Thoracic aorta (tissue), 2 donors: ENCODE measurements around the gene SHROOM1. TPM values are rescaled to one million over a fixed set of nuclear protein-coding genes. Genes with fewer than 3 reads are reported as not detected.

Experiments used
- ATAC-seq: fragments of 150-250 bp; one replicate; pipeline ENCODE4 v1.8.0; 2017; ENCODE audit warnings: low read depth; ENCODE audit not compliant: insufficient number of reproducible peaks, low FRiP score
- DNase-seq: peaks from one replicate; pipeline ENCODE4 v3.0.0-alpha.2; 2020; ENCODE audit warnings: low spot score
- H3K27ac ChIP-seq, 2 donors: fragments of 200-600 bp; sonication (generic); 1 replicate in 1 of 2; 2 replicates in 1 of 2; pipeline ENCODE4 v1.5.1; 2016; ENCODE audit warnings: mild to moderate bottlenecking in 2 of 2, moderate library complexity in 2 of 2
- H3K27me3 ChIP-seq: fragments of 200-600 bp; sonication (generic); replicated peaks from 2 replicates; pipeline ENCODE4 v1.6.0; 2016; ENCODE audit warnings: mild to moderate bottlenecking; ENCODE audit not compliant: insufficient read depth
- H3K36me3 ChIP-seq: fragments of 200-600 bp; sonication (generic); one replicate; pipeline ENCODE4 v1.5.1; 2016
- H3K4me1 ChIP-seq, 2 donors: fragments of 200-600 bp; sonication (generic); 1 replicate in 1 of 2; 2 replicates in 1 of 2; pipeline versions ENCODE4 v1.5.1 to v1.6.0; 2016; ENCODE audit warnings: low read depth in 2 of 2, mild to moderate bottlenecking in 1 of 2; ENCODE audit not compliant: control insufficient read depth in 1 of 2
- H3K4me3 ChIP-seq: fragments of 200-600 bp; sonication (generic); 2 replicates; pipeline ENCODE4 v1.5.1; 2016; ENCODE audit warnings: mild to moderate bottlenecking
- H3K9me3 ChIP-seq: fragments of 200-600 bp; sonication (generic); 2 replicates; pipeline ENCODE4 v1.5.1; 2016
- total RNA-seq, 2 donors: library from RNA; depleted of rRNA; stranded (reverse); fragments of >200 nt; gene quantifications; one replicate each; pipeline versions ENCODE4 v1.1.0 to v1.2.3, GENCODE V29; 2016
- TF ChIP-seq, protein P1 (sequence below): fragments of 200-600 bp; sonication (generic); IDR thresholded peaks from one replicate; pipeline ENCODE4 v1.5.1; 2019; ENCODE audit warnings: antibody characterized with exemption

The SHROOM1 gene
- total RNA-seq, 2 donors from 2014 or later = 13.1 to 15.4 TPM

- Histone ChIP-seq H3K27me3 (no peaks in the 10 kb centered on the region), H3K4me3 (peak overlapping the region; percentile 82), H3K36me3 (peaks cover 25% of the 10 kb centered on the region), H3K4me1 (peaks cover 7 to 16% of the 10 kb centered on the region in 2 donors), H3K27ac (peak overlapping the region; percentile 83 to 90), H3K9me3 (no peaks in the 10 kb centered on the region)
- TF ChIP-seq, protein P1, sequence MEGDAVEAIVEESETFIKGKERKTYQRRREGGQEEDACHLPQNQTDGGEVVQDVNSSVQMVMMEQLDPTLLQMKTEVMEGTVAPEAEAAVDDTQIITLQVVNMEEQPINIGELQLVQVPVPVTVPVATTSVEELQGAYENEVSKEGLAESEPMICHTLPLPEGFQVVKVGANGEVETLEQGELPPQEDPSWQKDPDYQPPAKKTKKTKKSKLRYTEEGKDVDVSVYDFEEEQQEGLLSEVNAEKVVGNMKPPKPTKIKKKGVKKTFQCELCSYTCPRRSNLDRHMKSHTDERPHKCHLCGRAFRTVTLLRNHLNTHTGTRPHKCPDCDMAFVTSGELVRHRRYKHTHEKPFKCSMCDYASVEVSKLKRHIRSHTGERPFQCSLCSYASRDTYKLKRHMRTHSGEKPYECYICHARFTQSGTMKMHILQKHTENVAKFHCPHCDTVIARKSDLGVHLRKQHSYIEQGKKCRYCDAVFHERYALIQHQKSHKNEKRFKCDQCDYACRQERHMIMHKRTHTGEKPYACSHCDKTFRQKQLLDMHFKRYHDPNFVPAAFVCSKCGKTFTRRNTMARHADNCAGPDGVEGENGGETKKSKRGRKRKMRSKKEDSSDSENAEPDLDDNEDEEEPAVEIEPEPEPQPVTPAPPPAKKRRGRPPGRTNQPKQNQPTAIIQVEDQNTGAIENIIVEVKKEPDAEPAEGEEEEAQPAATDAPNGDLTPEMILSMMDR = no peak
- ATAC-seq = no peak
- no peak for DNase-seq
Measured at GRCh38 chr5:132867046-132867451, 36.6 kb upstream of the SHROOM1 start.

DNA sequence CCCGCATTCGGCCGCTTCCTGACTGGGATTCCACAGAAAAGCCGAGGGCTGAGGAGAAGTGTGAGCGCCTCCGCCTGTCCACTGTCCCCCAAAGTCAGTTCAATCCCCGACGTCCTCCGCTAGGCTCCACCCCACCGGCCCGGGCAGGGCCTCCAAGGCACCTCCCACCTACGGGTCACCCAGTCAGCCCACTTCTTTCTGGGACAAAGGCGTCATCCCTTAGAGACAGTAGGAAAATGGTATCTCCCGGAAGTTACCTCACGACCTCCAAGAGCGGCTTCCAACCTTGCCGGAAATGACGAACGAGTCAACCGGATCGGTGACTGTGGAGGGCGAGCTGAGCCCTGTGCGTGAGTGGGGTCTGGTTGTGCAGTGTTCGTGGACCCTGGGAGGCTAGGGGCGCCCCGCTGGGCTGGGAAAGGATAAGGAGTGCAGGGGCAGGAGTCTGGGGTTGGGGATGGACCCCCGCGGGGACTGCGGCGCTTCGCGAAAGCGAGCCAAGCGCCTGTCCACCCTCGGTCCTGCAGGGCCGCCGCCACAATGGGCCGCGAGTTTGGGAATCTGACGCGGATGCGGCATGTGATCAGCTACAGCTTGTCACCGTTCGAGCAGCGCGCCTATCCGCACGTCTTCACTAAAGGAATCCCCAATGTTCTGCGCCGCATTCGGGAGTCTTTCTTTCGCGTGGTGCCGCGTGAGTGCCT is 36.0 kb upstream of the SHROOM1 start, which contains the start of the genes GDF9 and UQCRQ:
Gene GDF9, minus strand, starts transcription at position 128 of the 704 bp plus-strand sequence. CDS start 1,936 bp downstream, outside the sequence.
Gene UQCRQ, plus strand, starts transcription at position 301 of the 704 bp plus-strand sequence. Its CDS starts 240 bp downstream, at position 541.
- DNase-seq (peak; percentile 90), ATAC-seq (peak; percentile 99)
- Histone ChIP-seq H3K4me3 (peak within 1 kb of the TSS; percentile 82), H3K9me3 (no peaks in the 10 kb centered on the region), H3K36me3 (peaks cover 20% of the 10 kb centered on the region), H3K27me3 (no peaks in the 10 kb centered on the region), H3K27ac (peak within 1 kb of the TSS; percentile 83 to 90), H3K4me1 (peaks cover 7 to 16% of the 10 kb centered on the region in 2 donors)
- TF ChIP-seq, protein P1 = no peak

DNA sequence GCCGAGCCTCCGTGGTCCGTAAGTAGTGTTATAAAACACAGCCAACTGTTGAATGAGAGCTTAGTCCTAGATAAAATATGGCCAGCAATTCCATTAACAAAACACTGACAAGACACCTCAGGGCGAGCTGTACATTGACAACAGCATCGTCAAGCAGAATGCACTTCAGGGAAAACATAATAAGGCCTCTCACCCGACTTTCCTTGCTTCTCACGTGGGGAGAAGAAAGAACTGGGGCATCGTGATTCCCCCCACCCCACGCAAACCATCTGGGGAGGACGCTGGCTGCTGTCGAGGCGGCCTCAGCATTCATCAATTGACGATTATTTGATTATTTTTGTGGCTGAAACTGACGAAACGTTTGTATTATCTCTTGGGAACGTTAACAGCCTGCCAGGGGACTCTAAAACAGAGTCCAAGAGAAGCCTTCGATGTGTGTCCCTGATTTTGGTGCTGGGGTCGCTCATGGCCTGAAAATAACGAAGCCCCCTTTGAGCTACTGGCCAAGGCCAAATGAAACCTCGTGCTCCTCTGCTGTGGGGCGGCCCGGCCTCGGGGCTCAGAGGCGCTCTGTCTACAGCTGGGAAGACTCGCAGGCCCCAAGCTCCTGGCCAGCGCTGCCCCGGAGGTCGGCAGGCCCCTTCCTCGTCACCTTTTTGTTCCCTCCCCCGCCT is 35.4 kb upstream of the SHROOM1 start:
- Histone ChIP-seq H3K27ac (peak overlapping the region; percentile 83 to 90), H3K4me3 (peak overlapping the region; percentile 82), H3K27me3 (no peaks in the 10 kb centered on the region), H3K9me3 (no peaks in the 10 kb centered on the region), H3K4me1 (peaks cover 7 to 16% of the 10 kb centered on the region in 2 donors), H3K36me3 (peaks cover 19% of the 10 kb centered on the region)
- ATAC-seq = peak; percentile 9
- no peak for DNase-seq
- TF ChIP-seq, protein P1 = no peak

GRCh38 chr5:132860742-132861141 is 30.3 kb upstream of the SHROOM1 start:
- Histone ChIP-seq H3K4me3 (no peak overlapping the region), H3K4me1 (peaks cover 0 to 6% of the 10 kb centered on the region in 2 donors), H3K9me3 (no peaks in the 10 kb centered on the region), H3K27ac (no peak overlapping the region), H3K36me3 (no peaks in the 10 kb centered on the region), H3K27me3 (no peaks in the 10 kb centered on the region)
- TF ChIP-seq, protein P1 = no peak
- DNase-seq = no peak
- ATAC-seq = no peak

GRCh38 chr5:132859889-132860437 is 29.5 kb upstream of the SHROOM1 start:
- Histone ChIP-seq H3K27me3 (no peaks in the 10 kb centered on the region), H3K36me3 (no peaks in the 10 kb centered on the region), H3K4me1 (no peaks in the 10 kb centered on the region), H3K27ac (no peak overlapping the region), H3K9me3 (no peaks in the 10 kb centered on the region), H3K4me3 (no peak overlapping the region)
- TF ChIP-seq, protein P1 = no peak
- DNase-seq = no peak
- no peak for ATAC-seq
